ENCODE data around the gene MLANA. TPM values are rescaled to one million over a fixed set of nuclear protein-coding genes. Genes with fewer than 3 reads are reported as not detected.

Gene MLANA, protein sequence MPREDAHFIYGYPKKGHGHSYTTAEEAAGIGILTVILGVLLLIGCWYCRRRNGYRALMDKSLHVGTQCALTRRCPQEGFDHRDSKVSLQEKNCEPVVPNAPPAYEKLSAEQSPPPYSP
- not detected in 2 replicates for total RNA-seq

DNA sequence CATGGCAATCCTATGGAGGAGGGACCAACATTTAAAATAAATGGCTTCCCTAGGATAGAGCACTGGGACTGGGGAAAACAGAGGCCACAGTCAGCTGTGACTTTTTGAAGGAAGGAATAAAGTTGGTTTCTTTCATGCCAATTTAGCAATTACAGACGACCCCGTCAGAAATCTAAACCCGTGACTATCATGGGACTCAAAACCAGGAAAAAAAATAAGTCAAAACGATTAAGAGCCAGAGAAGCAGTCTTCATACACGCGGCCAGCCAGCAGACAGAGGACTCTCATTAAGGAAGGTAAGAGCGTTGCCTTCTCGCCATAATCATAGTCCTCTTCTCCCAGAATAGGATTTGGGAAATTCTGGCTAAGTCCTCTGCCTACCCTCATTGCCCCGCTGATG is at the start of gene MLANA:
TSS of gene MLANA (plus strand) at position 249 of the 400 bp plus-strand sequence. CDS start 1,586 bp downstream, outside the sequence.

Other genes starting within 250 kb of the MLANA start
- gene ERMP1, start 57.8 kb upstream of the MLANA start, total RNA-seq = 10.7 and 24.4 TPM in 2 replicates
- gene RANBP6, start 124.7 kb downstream of the MLANA start, total RNA-seq = 43.6 and 50.7 TPM in 2 replicates

Measured in endothelial cell of coronary artery (primary cell).